Head of caudate nucleus (tissue), 42 donors: ENCODE results near the gene LYPD6B.

ENCODE experiments used
- DNase-seq, 42 donors: peaks; one replicate each; pipeline versions ENCODE4 v3.0.0 to v3.0.0-alpha.2; 2020 to 2021; ENCODE audit warnings: mixed read lengths in 7 of 42
- intact Hi-C: fragments of 100-400 bp; cut with DNase I; formaldehyde crosslinking; loops from one replicate; pipeline ENCODE4 v1.15.0; 2022

LYPD6B gene

DNA sequence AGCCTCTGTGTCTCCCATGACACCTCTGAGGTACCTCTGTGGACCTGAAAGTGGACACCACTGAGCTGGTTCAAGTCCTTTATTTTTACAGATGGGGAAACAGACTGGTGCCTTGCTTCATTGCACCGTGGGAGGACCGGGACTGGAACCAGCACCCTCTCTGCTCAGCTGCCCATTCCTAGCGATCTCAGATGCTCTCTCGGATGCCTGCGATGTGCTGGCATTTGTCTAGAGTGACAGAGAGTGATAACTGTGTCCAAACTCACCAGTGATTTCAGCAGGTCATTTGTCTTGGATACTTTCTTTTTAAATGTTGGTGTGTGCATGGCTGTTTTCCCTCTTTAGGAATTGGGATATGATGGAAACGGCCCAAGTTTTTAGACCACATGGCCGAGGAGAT, 30.1 kb upstream of the LYPD6B start:
- DNase-seq: no peak
- intact Hi-C loops: no loop called here

DNA sequence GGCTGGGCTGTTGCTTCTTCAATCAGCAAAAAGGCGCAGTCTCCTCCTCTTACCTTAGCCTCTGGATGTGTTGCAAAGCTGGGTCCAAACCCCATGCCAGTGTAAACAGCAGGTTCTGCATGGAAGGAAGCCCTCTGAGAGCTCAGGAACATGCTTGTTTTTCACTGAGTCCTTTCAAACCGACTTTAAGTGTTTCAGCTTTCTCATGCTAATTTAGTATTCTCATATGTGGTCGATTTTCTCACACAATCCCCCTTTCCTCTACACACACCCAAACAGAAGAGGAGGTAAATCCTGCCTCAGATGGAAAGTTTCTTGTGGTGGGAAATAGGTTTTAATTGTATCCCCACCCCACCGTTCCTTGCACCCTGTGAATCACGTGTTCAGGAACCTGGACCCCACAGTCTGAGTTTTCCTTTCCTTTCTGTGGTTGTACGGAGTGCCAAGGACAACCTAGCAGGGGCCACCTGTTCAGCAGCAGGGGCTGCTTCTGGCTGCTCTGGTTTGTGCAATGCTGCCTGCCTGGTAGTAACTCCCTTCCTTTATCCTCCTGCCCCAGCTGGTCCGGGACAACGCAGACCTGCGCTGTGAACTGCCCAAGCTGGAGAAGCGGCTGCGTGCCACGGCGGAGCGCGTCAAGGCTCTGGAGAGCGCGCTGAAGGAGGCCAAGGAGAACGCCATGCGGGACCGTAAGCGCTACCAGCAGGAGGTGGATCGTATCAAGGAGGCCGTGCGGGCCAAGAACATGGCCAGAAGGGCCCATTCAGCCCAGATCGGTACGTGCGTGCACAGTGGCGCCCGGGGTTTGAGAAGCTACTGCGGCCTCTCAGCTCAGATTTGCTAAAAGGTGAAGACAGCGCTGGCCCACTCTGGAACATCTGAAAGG, 28.7 kb upstream of the LYPD6B start:
- intact Hi-C loops: loop anchor here (10.0 kb wide), 1 partner anchor 305 kb away; no protein-coding TSS in a partner anchor

DNA sequence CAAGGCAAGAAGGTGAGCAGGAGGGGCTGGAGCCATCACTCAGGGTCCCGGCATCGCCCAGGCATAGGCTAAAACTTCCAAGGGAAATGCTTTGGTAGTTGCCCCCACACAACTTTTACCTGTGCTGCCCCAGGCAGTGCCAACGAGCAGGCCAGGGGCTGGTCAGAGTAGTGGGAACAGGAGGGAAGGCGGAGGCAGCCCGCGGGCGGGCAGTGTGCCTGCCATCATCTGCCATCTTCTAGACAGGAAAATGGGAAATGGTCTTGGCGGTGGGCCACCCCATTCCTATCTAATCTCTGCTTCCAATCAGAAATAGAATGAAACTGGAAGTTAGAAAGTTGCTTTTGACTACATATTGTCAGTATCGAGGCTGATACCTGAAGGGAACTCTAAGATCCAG, 26.0 kb upstream of the LYPD6B start:
- DNase-seq: no peak
- intact Hi-C loops: loop anchor here (10.0 kb wide), 1 partner anchor 302 kb away; no protein-coding TSS in a partner anchor

More for the DNA sequence above, 28.7 kb upstream of the LYPD6B start:
- peak in 1 of 42 donors; percentile 12 for DNase-seq

DNA sequence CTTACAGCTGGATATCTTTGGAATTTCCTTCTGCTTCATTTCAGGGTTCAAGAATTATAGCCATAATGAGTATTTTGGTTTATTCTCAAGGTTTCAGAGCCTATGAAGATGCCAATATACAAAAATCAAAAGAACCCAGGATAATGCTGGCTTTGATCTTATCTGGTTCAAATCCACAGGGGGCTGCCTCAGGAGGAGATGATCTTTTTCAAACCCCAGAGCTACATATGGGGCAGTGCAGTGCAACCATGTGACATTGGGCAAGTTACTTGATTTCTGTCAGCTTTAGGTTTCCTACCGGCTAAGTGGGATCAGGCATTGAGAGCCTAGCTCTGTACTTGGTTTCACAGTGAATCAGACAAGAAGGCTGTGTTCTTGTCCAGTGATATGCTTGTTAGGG, 23.0 kb upstream of the LYPD6B start:
- intact Hi-C loops: loop anchor here (5.0 to 10.0 kb wide), 2 partner anchors 299 to 552 kb away; no protein-coding TSS in a partner anchor
- DNase-seq: no peak

DNA sequence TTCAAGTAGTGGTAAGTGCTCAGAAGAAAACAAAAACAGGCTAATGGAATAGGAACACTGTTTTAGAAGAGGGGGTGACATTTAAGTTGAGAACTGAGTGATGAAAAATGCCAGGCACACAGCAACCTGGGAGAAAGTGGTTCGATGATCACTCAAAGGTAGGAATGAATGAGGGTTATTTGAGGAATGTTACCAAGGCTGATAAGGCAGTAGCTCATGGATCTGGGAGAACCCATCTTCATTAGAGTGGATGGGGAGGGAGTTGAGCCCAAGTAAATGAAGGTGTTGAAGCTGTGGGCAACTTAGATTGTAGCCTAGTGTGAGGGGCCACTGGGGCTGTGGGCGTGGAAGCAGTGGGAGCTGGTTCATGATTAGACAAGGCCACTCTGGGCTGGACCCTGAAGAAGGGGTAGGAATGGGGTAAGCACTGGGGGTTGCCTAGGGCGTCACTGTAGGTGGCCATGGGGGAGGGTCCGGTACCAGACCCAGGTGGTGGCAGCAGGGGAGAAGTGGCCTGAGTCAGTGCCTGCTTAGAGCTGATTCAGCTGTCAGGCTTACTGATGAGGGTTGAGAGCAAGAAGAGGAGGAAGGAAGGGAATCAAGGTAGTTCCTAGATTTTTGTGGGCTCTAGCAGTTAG, 22.5 kb upstream of the LYPD6B start:
- intact Hi-C loops: loop anchor here (5.0 to 10.0 kb wide), 2 partner anchors 299 to 551 kb away; no protein-coding TSS in a partner anchor
- DNase-seq: no peak

DNA sequence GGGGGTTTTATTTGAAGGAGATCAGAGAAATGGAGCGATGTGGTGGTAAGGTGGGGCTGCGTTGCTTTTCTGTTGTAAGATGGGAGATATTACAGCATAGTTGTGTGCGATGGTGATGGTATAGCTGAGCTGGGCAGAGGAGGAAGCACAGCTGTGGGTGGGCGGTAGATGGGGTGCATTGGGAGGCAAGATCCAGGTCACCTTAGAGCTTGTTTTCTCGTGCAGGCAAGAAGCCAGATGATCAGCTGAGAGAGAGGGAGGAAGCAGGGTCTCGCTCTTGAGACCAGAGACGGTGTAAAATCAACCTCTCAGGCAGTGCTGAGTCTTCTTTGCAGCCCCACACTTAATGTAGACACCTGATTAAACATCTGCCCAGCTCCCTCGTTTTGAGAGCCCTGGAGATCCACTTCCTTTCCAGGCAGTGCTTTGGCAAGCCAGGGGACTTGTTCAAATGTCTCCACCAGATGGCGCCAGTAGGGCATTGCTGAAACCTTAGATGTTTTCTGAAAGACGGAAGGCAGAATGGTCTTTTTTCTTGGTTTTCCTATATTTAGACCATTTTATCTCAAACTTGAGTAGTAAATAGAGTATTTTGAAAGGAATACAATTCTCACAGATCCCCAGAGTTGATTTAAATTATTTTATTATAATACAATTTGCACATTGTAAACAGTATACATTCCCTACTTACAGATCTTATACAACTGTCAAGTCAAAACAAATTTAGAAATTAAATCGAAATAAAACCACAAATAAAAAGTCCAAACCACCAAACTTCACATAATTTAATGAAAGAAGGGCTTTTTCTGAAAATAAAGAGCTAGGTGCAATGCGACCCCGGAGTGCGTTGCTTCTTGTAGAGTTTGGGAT, 21.1 kb upstream of the LYPD6B start:
- peak; percentile 69 to 94 (median 86) for DNase-seq
- intact Hi-C loops: loop anchor here (5.0 to 10.0 kb wide), 2 partner anchors 297 to 550 kb away; no protein-coding TSS in a partner anchor

DNA sequence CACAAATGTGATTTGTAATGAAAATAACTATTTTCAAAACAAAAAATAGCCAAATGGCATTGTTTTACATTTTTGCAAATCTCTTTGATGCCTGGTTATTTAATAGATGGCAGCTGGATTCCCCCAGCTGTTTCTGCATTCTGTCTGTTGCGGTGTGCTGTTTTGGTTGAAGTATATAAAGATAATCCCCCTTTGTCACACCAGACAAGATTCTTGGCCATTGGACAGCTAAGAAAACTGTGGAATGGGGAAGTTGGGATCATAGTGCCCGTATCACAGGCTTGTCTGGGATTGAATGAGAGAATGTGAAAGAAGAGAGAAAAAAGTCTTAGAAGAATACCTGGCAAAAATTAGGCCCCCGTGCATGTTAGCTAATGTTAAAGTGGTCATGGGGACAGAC, 19.5 kb upstream of the LYPD6B start:
- no peak for DNase-seq
- intact Hi-C loops: loop anchor here (5.0 to 10.0 kb wide), 2 partner anchors 296 to 548 kb away; no protein-coding TSS in a partner anchor

DNA sequence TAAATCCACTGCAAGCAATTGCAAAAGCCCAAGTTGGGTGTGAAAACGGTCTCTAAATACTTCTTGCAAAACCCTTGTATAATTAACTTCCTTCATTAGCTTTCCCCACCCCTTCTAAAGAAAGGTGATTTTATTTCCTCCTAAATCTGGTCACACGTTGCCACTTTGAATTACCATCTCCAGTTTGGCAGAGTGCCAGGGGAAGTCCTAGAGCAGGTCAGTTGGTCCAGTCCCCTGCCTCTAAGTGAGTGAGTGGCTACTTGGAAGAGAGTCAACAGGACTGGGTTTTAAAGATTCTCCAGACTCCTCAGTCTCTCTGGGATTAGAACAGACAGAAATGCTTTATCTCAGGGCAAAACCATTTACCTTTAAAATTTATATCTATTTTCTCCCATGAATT, 18.7 kb upstream of the LYPD6B start:
- intact Hi-C loops: loop anchor here (5.0 to 10.0 kb wide), 2 partner anchors 295 to 548 kb away; no protein-coding TSS in a partner anchor
- DNase-seq: peak in 1 of 42 donors; percentile 41

DNA sequence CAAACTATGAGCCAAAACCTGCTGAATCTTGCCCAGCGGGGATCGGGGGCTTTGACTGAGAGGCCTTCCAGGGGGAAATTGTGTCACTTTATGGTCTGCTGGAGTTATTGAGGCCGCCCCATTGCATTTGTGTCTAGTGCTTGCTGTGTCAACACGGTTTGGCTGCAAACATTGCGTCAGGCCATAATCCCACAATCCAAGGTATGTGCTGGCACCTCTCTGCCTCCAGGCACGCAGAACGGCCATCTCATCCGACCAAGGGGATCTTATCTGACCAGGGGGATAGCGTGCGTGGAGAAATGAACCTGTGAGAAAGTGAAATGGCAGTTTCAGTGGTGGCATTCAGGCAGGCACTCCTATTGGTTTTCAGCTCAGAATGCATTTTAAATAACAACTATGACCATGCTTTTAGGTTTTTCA, 18.1 kb upstream of the LYPD6B start:
- intact Hi-C loops: no loop called here
- DNase-seq: peak in 1 of 42 donors; percentile 34

DNA sequence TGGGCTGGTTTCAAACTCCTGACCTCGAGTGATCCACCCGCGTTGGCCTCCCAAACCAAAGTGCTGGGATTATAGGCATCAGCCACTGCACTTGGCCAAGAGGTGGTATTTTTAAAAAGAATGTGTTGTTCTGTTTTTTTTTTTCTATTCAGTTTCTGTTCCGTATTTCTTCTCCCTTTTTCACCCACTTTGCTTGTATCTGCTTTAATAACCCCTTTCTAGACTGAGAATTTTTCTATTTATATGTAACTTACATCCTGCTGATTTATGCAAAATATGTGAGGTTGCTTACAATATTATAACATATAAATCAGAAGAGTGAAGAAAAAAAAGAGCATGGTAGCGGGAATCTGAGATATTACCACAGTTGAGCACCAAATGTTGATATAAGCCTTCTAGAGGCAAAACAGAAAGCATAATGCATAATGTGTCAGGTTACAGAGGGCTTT, 17.2 kb upstream of the LYPD6B start:
- DNase-seq: peak in 2 of 42 donors; percentile 5 to 36
- intact Hi-C loops: no loop called here

DNA sequence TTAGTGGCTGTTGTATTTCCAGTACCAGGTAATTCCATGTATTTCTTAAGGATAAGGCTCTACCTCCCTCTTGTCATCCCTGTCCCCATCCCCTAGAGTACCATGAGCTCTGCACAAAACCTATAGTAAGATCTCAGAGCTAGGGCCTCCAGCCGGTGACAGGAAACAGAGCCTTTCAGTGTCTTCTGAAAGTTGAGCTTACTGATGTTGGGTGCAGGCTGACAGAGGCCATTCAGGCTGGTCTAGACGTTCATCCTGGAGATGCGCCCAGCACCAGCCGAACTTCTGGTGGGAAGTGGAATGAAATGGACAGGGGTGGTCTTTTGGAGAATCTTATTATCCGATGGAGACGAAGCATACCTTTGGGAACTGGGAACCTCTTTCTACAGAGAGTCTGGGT, 16.7 kb upstream of the LYPD6B start:
- peak in 3 of 42 donors; percentile 3 to 29 (median 23) for DNase-seq
- intact Hi-C loops: no loop called here

DNA sequence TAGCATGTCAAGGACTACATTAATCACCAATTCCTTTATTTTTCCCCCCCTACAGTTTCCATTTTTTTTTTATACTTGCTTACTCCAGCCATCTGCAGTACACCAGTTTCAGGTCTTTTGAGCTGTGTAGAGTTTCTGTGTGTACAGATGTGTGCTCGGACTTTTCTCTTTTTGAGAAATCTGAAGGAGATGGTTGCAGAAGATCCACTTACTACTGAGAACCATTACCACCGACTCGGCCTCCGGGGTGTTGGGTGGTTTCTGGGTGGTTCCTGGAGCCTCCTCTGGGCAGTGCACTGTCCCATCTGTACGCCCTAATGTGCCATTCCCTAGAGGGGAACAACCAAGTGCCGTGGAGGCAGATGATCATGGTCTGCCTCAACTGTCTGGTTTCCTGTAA, 15.4 kb upstream of the LYPD6B start:
- intact Hi-C loops: no loop called here
- DNase-seq: peak in 2 of 42 donors; percentile 25 to 35

DNA sequence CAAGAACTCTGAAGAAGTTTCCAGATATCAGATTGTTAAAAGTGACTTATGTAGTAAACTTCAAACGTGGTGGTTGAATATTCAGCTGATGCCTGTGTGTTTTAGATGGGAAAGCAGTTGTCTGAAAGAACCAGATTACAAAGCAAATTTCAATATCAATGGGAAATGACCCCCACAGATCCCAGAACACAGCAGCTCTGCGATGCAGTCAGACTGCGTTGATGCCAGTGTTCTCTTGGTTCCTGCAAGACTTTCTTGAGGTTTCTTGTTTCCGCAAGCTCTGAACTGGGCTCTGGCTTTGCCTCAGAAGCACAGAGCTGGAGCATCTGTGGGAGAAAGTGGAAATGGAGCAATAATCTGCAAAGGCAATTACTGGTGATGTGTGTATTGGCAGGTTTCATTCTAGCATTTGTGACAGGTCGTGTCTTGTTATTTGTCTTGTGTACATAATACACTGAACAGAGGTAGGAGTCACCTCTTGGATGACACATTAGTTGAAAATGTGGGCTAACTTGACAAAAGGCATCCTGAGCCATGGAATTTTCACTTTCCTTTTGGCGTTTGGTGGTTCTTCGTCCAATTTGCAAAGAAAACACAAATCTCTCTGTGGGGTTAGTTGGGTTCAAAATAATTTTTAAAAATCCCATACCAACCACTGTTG, 10.8 kb upstream of the LYPD6B start:
- peak in 1 of 42 donors; percentile 29 for DNase-seq
- intact Hi-C loops: no loop called here

DNA sequence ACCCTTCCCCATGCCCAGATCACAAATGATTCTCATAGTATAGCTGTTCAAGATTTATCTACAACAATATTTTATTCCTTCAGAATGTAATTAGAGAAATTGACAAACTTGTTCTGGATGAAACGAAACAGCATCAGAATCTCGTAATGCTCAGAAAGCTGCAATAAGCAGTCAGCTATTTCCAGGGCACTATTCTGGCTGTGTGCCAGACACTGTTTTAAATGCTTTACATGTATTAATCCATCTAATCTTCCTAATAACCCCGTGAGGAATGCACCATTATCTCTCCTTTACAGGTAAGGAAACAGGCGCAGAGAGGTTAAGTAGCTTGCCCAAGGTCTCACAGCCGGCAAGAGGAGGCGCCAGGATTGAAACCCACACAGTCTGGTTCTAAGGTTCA, 10.1 kb upstream of the LYPD6B start:
- intact Hi-C loops: no loop called here
- peak in 1 of 42 donors; percentile 34 for DNase-seq

DNA sequence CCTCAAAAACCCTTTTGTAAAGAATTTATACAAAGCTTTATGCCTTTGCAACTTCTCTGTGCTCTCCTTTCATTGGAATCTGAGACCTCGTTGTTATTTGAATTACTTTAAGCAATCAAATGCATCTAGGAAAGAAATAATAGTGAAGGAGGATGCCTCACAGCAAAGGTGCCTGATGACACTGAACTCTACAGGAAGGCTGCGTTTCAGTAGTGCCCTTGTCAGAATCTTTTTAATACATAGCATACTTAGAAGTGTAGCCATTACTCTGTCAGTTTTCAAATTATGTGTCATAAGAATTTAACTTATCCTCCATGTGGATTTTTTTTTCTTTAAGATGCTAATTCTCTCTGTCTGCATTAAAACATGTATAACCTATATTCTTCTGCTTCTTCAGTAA, 9.6 kb upstream of the LYPD6B start:
- peak in 1 of 42 donors; percentile 10 for DNase-seq
- intact Hi-C loops: no loop called here

DNA sequence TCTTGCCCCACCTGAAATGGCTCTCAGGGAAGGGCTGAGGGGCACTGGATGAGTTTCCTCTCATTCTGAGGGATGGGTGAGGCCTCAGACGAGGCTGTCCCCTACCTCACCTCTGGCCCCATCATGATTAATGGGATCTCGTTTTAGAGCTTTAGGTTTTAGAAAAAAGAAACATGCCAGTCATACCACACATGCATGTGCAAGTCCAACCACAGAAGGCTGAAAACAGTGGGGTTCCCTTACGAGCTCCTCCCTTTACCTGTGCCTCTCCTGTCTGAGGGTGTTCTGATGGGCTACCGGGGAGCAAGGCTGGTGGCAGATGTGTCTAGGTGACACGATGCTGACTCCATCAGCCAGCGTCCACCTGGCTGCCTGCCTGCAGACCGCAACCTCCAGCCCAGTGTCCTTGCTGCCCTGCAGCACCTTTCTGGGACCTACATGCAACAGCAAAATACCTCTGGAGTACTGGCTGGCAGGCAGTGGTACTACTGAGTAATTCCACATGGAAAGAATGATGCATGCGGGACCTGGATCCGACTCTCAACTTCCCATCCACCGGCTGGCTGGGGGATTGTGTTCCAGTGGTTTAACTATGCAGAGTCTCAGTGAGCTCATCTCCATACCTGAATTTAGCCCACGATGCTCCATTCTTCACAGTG, 9.1 kb upstream of the LYPD6B start:
- intact Hi-C loops: no loop called here
- peak in 1 of 42 donors; percentile 37 for DNase-seq

DNA sequence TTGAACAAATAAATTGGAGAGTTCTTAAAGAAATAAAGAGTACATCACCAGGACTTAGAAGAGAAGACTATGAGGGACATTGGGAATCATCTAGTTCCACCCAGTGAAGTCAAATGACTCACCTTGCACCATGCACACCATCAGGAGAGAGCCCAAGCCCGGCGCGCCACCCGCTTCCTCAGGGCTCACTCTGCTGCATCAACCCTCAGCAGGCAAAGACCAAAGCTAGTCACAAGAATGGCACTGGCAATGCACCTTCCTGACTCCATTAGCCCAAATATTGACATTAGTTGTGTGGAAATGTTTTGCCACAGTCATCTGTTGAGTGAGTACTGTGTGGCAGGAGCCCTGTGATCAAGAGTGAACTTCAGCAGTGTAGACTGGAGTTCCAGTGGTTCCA, 7.1 kb upstream of the LYPD6B start:
- DNase-seq: peak in 1 of 42 donors; percentile 25
- intact Hi-C loops: no loop called here

DNA sequence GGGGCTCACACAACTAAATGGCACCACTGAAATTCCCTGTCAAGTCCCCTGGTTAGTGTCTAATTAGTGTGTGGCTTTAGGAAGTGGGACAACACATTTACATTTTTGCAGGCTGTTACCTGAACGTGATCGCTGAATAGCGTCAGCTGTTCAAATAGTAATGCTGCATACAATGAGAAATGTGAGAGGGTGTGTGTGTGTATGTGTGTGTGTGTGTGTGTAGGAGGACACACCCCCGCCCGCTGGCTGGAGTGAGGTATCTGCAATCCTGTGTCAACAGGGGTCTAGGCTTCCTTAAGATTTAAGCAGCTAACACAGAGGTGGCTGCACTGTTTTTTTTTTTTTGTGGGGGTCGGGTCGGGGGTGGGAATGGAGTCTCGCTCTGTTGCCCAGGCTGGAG, 4.8 kb upstream of the LYPD6B start:
- no peak for DNase-seq

More for the DNA sequence above, 4.8 kb upstream of the LYPD6B start:
- intact Hi-C loops: no loop called here
